AG04449 (cell line): ENCODE results near the gene TLR3.
"Not testable (repeated sequence)": the region's sequence is repeated elsewhere in the genome, so short reads cannot be mapped to it uniquely, and the experiment has no call there.

Experiments
- CTCF ChIA-PET: fragments of 350-600 bp; formaldehyde crosslinking; extraction: SDS; loops from one replicate; lab custom pipeline; 2021; ENCODE audit warnings: antibody characterized with exemption; lab: Yijun Ruan, JAX
- POLR2A ChIA-PET: fragments of 400-600, 350-600 bp; formaldehyde crosslinking; extraction: SDS; loops from one replicate; lab custom pipeline; 2020; ENCODE audit warnings: antibody characterized with exemption, inconsistent platforms; lab: Yijun Ruan, JAX
- DNase-seq: peaks from one replicate; pipeline ENCODE4 v3.0.0-alpha.2; 2010; ENCODE audit warnings: low read depth, low spot score
- H3K4me3 ChIP-seq: 2 replicates; pipeline ENCODE4 v1.5.1; 2011; ENCODE audit warnings: low read depth, mild to moderate bottlenecking, control low read depth, low read length
- CTCF ChIP-seq: IDR thresholded peaks from one replicate; pipeline ENCODE4 v1.5.1; 2011; ENCODE audit warnings: mild to moderate bottlenecking, moderate library complexity, low read length, control low read depth, inconsistent platforms; ENCODE audit not compliant: insufficient read depth; ENCODE audit errors: missing control alignments

TLR3 gene

GRCh38 chr4:186037692-186038658 is 31.0 kb upstream of the TLR3 start:
- POLR2A ChIA-PET, result no interaction called here
- peak; percentile 51 for DNase-seq
- CTCF ChIA-PET, result interaction anchor here (0.6 to 5.7 kb wide), 61 partner anchors 10 to 1055 kb away, joined by 3 to 143 read pairs (median 3); partner anchors contain the start of gene UFSP2
- peak; percentile 44 for TF ChIP-seq CTCF
- no peak overlapping the region for H3K4me3 ChIP-seq

GRCh38 chr4:186039697-186040096 is 29.3 kb upstream of the TLR3 start:
- DNase-seq, result no peak
- no peak for TF ChIP-seq CTCF
- ChIA-PET CTCF (interaction anchor here (0.5 to 5.7 kb wide), 16 partner anchors 8 to 1034 kb away, joined by 3 to 143 read pairs (median 4); no protein-coding TSS in a partner anchor), POLR2A (no interaction called here)
- no peak overlapping the region for H3K4me3 ChIP-seq

- DNase-seq, result no peak
- CTCF ChIA-PET, result interaction anchor here (0.5 to 5.7 kb wide), 6 partner anchors 12 to 442 kb away, joined by 3 to 143 read pairs (median 4); no protein-coding TSS in a partner anchor
- POLR2A ChIA-PET, result no interaction called here
- H3K4me3 ChIP-seq, result no peak overlapping the region
- no peak for TF ChIP-seq CTCF
These were observed 28.6 kb upstream of the TLR3 start for GRCh38 chr4:186040316-186040715.

GRCh38 chr4:186047501-186047900 is 21.5 kb upstream of the TLR3 start:
- POLR2A ChIA-PET, DNase-seq, H3K4me3 ChIP-seq: not testable (repeated sequence)
- CTCF ChIA-PET, result interaction anchor here (0.9 to 1.0 kb wide), 2 partner anchors 8 to 9 kb away, joined by 3 read pairs; no protein-coding TSS in a partner anchor

- DNase-seq, H3K4me3 ChIP-seq, CTCF ChIA-PET, POLR2A ChIA-PET: not testable (repeated sequence)
These were observed 18.8 kb upstream of the TLR3 start for GRCh38 chr4:186050135-186050534.

GRCh38 chr4:186051096-186051495 is 17.9 kb upstream of the TLR3 start:
- H3K4me3 ChIP-seq, result no peak overlapping the region
- TF ChIP-seq CTCF, result no peak
- DNase-seq, result no peak
- ChIA-PET POLR2A (no interaction called here), CTCF (interaction anchor here (1.1 kb wide), 1 partner anchor 13 kb away, joined by 3 read pairs; no protein-coding TSS in a partner anchor)

GRCh38 chr4:186058253-186058979 is 10.5 kb upstream of the TLR3 start:
- no peak for TF ChIP-seq CTCF
- H3K4me3 ChIP-seq, result no peak overlapping the region
- POLR2A ChIA-PET, result no interaction called here
- CTCF ChIA-PET, result no interaction called here
- no peak for DNase-seq
